A549 (cell line): ENCODE data around the gene RFTN2.

Source experiments
- BHLHE40 ChIP-seq: IDR thresholded peaks from 2 replicates; pipeline ENCODE4 v1.6.1; 2012; ENCODE audit warnings: low read depth, low read length, inconsistent platforms
- CTCF ChIP-seq: fragments of >200 bp; sonication (Bioruptor Twin); formaldehyde crosslinking; IDR thresholded peaks from 3 replicates; pipeline ENCODE4 v1.5.1; 2016
- E2F6 ChIP-seq: IDR thresholded peaks from 2 replicates; pipeline ENCODE4 v1.6.1; 2012; ENCODE audit warnings: low read depth, borderline replicate concordance
- FOSL2 ChIP-seq, 2 experiments: fragments of 450-650 bp in 1 of 2; fragments of >200 bp in 1 of 2; sonication (Bioruptor Twin) in 1 of 2; formaldehyde crosslinking; IDR thresholded peaks; 2 replicates each; pipeline versions ENCODE4 v1.5.0 to v1.6.1; 2016 to 2020; ENCODE audit warnings: mild to moderate bottlenecking in 1 of 2, moderate library complexity in 1 of 2
- HDAC2 ChIP-seq: fragments of 200-600 bp; sonication (generic); IDR thresholded peaks from 2 replicates; pipeline ENCODE4 v1.6.1; 2016
- JUN ChIP-seq, 2 experiments: fragments of >200 bp; sonication (Bioruptor Twin); formaldehyde crosslinking; IDR thresholded peaks; 2 replicates in 1 of 2; 3 replicates in 1 of 2; pipeline ENCODE4 v1.6.1; 2016 to 2017
- MAX ChIP-seq: IDR thresholded peaks from 2 replicates; pipeline ENCODE4 v1.6.1; 2012
- POLR2A ChIP-seq: IDR thresholded peaks from 2 replicates; pipeline ENCODE4 v1.6.1; 2012; ENCODE audit warnings: mild to moderate bottlenecking, low read length
- REST ChIP-seq: fragments of 200-600 bp; sonication (generic); IDR thresholded peaks from 2 replicates; pipeline ENCODE4 v1.6.1; 2016; ENCODE audit warnings: antibody characterized with exemption, mild to moderate bottlenecking, moderate library complexity
- SMC3 ChIP-seq: fragments of >200 bp; sonication (Bioruptor Twin); formaldehyde crosslinking; IDR thresholded peaks from 3 replicates; pipeline ENCODE4 v1.6.1; 2018; ENCODE audit warnings: inconsistent platforms
- TP53 ChIP-seq: fragments of 250-450 bp; sonication (Bioruptor Pico); IDR thresholded peaks from 2 replicates; pipeline ENCODE4 v1.5.0; 2021; ENCODE audit warnings: mild to moderate bottlenecking, moderate library complexity
- USF2 ChIP-seq: fragments of 450-650 bp; IDR thresholded peaks from 2 replicates; pipeline ENCODE4 v1.6.1; 2014; ENCODE audit warnings: antibody characterized with exemption
- ZFP36 ChIP-seq: fragments of 450-650 bp; IDR thresholded peaks from 2 replicates; pipeline ENCODE4 v1.6.1; 2014; ENCODE audit warnings: borderline replicate concordance; ENCODE audit not compliant: partially characterized antibody

- TF ChIP-seq TP53 (no peak), ZFP36 (no peak), CTCF (no peak), POLR2A (no peak), HDAC2 (no peak), E2F6 (no peak), MAX (no peak), BHLHE40 (no peak), USF2 (no peak), SMC3 (no peak), REST (no peak), FOSL2 (IDR thresholded peaks at IDR 0.05) (no peak), FOSL2 (CRISPR knock-in tag; IDR thresholded peaks at IDR 0.05) (no peak), JUN (IDR thresholded peaks at IDR 0.05) (no peak)
Measured at GRCh38 chr2:197606180-197606579, 69.2 kb downstream of the RFTN2 start.
